Measurements from ENCODE around the gene DNM3.

The DNM3 gene

DNA sequence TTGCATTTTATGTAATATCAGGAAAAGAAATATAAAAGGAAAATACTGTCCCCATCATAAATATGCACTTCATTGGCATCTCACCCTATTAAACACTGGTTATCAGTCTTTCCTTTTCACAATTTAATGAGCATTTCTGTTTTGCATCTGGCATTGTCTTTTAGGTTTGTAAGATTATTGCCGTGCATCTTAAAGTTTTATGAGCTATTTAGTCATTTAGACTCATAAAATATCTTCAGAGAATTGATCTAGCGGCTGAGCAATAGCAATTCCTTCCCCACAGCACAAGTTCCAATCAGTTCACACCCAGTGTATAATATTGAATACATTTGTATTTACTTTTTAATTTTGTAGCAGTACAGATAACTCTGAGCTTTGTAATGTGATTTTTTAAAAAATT, 466.8 kb downstream of the DNM3 start:
- TF ChIP-seq, protein P1, sequence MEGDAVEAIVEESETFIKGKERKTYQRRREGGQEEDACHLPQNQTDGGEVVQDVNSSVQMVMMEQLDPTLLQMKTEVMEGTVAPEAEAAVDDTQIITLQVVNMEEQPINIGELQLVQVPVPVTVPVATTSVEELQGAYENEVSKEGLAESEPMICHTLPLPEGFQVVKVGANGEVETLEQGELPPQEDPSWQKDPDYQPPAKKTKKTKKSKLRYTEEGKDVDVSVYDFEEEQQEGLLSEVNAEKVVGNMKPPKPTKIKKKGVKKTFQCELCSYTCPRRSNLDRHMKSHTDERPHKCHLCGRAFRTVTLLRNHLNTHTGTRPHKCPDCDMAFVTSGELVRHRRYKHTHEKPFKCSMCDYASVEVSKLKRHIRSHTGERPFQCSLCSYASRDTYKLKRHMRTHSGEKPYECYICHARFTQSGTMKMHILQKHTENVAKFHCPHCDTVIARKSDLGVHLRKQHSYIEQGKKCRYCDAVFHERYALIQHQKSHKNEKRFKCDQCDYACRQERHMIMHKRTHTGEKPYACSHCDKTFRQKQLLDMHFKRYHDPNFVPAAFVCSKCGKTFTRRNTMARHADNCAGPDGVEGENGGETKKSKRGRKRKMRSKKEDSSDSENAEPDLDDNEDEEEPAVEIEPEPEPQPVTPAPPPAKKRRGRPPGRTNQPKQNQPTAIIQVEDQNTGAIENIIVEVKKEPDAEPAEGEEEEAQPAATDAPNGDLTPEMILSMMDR (IDR thresholded peaks at IDR 0.05; ENCODE audit: extremely low read depth, missing control alignments), result no peak
- DNase-seq (ENCODE audit: low spot score), result no peak

DNA sequence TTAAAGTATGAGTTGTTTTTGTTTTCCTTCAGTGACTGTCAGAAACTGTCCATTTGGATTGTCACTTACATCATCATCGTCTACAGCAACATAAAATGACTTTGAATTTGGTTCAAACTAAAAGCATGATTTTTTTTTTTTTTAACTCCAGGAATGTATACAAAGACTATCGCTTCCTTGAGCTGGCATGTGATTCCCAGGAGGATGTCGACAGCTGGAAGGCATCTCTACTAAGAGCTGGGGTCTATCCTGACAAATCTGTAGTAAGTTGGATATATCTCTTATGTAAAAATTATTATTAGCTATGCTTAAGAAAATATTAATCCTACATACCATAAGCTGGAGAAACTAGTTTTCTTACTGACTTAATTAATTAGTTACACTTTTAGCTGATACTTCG, 467.3 kb downstream of the DNM3 start:
- DNase-seq (ENCODE audit: low spot score), result no peak
- TF ChIP-seq, protein P1 (IDR thresholded peaks at IDR 0.05; ENCODE audit: extremely low read depth, missing control alignments), result no peak

DNA sequence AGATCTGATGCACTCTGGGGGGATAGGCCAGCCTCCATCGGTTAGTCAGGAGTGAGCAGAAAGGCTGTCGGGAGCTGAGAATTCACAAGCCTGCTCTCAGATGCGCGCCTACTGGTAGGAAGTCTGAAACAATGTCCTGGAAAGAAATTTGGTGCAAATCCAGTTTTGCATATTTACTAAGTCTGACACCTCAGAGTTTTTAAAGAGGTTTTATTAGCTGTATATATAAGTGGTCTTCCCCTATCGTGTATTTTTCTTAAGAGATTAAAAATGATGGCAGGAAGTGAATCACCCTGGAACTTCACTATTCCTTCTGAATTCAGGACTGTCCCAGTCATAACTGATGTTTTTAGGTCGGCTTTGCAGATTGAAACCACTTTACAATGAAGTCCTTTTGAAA, 479.4 kb downstream of the DNM3 start:
- DNase-seq (ENCODE audit: low spot score), result no peak
- TF ChIP-seq, protein P1 (IDR thresholded peaks at IDR 0.05; ENCODE audit: extremely low read depth, missing control alignments), result no peak

DNA sequence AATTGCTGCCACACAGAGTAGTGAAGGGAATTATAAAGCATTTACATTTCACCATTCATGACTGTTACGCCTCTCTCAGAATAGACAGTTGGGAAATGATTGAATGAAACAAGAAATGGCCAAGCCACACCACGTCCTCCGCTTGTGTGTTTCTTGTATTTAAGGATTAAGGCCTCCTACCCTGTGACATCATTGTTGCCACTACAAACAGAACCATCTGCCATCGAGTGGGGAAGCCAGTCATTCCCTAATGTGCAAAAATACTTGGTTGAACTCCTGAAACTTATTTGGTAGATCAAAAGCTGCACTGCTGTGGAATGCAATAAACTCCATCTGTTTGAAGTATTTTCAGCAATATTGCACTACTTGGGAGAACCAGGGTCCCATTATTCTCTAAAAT, 480.2 kb downstream of the DNM3 start:
- TF ChIP-seq, protein P1 (IDR thresholded peaks at IDR 0.05; ENCODE audit: extremely low read depth, missing control alignments), result no peak
- DNase-seq (ENCODE audit: low spot score), result no peak

DNA sequence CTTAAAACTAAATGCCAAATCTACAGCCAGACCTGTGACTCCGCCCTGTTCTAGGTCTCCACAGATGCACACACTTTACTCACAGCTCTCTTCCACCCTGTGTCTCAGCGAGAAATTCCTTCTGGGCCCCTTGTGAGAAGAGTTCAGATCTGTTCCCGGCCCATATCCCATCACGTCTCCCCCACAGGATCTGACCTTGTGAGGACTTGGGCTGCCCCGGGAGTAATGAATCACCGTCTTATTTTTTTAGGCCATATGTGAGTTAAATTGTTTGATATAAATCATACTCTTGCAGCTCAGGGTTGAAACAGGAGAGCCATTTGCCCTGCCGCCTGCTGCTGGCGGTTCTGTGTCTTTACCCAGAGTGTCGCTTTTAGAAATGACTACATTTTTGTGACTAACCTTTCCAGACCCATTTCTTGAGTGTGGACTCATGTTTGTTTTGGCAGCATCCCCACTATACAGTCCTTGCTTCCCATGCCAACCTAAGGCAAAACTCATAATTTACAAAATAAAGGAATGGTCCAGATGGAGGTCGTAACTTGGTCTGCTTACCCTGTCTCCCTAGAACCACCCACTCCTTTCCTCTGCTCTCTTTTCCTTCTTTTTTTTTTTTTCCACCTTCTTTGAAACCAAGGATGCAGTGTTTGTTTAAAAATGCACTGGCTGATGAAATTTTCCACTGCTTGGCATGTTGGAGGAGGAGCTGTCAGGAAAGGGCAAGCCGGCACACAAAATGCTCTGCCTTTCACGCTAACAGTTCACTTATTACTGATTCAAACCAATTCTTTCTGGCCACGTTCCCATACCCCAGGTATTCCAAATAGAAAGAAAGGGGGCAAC, 481.1 kb downstream of the DNM3 start:
- no peak for DNase-seq (ENCODE audit: low spot score)
- TF ChIP-seq, protein P1 (IDR thresholded peaks at IDR 0.05; ENCODE audit: extremely low read depth, missing control alignments), result no peak

DNA sequence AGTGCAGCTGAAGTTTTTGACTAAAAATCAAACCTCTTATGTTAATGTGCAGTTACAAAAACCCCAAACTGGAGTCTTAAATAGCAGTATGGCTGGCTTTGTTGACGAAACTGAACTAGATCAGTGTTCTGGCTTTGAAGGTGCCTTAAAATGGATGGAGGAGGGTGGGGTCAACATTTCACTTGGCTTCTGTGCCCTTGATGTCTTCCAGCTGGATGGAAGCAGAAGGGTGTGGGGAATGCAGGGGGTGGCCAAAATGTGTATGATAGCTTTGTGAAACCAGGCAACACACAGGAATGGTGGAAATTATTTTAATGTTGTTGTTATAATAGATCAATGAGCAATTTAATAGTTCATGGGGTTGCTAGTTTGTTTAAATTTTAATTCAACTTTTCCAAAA, 482.4 kb downstream of the DNM3 start:
- no peak for DNase-seq (ENCODE audit: low spot score)
- TF ChIP-seq, protein P1 (IDR thresholded peaks at IDR 0.05; ENCODE audit: extremely low read depth, missing control alignments), result no peak

DNA sequence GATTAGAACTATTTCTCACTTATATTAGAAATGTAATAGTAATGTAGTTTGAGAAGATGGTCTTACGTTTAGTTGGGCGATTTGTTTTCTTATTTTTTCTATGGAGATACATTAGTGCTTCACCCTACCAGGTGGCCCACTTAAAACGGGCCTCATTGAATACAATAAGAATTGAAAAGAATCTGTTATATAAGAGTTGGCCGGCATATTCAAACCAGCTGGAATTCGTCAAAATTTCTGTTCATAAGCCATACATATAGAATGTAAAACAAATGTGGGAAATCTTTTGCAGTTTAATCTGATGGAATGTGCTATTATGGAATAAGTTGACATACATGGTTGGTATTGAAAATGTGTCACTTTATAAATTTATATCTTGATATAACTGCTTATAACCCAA, 482.8 kb downstream of the DNM3 start:
- DNase-seq (ENCODE audit: low spot score), result no peak
- TF ChIP-seq, protein P1 (IDR thresholded peaks at IDR 0.05; ENCODE audit: extremely low read depth, missing control alignments), result no peak
